Breast epithelium (tissue), 3 donors: ENCODE data around the gene SLC13A1.

Experiments
- POLR2A ChIP-seq: fragments of 450-650 bp; IDR thresholded peaks from one replicate; pipeline ENCODE4 v1.6.1; 2016; ENCODE audit warnings: antibody characterized with exemption, mild to moderate bottlenecking, moderate library complexity
- POLR2AphosphoS5 ChIP-seq, 3 donors: sonication (generic); formaldehyde crosslinking; IDR thresholded peaks; one replicate each; pipeline ENCODE4 v1.6.1; 2017; ENCODE audit warnings: antibody characterized with exemption in 3 of 3

DNA sequence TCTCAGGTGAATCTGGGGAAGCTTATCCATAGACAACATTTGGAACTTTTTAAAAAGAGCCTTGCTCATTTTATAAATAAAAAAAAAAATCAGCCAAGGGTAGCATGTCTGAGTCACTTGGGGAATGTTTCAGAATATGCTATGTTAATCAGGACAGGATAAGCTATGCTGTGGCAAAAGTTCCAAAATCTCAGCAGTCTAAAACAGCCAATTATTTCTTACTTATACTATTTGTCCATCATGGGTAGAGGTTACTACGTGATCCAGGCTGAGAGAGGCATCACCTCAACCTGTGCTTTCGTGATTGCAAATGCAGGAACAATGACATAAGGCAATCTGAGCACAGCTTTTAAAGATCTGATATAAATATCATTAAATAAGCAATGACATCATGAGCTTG is 6.5 kb downstream of the SLC13A1 start:
- no peak for TF ChIP-seq POLR2AphosphoS5 (IDR thresholded peaks at IDR 0.05)
- TF ChIP-seq POLR2A, result no peak
